ENCODE data around the gene CCDC192.

DNA sequence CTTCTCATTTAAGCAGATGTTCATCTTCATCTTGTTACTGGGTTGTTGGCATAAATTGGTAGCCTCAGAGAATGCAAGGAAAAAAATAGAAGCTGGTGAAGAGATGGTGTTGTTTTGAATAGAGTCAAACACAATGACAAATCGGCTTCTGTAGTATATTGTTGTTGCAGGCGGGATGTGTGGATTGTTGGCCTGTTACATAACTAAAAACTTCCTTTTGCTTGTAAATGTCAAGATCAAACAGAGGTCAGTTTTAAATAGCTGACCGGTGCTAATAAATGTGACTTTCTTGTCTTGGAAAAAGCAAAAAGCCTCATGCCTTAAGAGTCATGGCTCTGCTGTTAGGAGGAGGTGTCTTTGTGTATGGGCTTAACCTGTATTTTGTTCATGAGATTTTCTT lies 59.2 kb downstream of the CCDC192 start:
- TF ChIP-seq, protein P1, sequence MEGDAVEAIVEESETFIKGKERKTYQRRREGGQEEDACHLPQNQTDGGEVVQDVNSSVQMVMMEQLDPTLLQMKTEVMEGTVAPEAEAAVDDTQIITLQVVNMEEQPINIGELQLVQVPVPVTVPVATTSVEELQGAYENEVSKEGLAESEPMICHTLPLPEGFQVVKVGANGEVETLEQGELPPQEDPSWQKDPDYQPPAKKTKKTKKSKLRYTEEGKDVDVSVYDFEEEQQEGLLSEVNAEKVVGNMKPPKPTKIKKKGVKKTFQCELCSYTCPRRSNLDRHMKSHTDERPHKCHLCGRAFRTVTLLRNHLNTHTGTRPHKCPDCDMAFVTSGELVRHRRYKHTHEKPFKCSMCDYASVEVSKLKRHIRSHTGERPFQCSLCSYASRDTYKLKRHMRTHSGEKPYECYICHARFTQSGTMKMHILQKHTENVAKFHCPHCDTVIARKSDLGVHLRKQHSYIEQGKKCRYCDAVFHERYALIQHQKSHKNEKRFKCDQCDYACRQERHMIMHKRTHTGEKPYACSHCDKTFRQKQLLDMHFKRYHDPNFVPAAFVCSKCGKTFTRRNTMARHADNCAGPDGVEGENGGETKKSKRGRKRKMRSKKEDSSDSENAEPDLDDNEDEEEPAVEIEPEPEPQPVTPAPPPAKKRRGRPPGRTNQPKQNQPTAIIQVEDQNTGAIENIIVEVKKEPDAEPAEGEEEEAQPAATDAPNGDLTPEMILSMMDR (IDR thresholded peaks at IDR 0.05): no peak
- TF ChIP-seq POLR2A (IDR thresholded peaks at IDR 0.05): no peak
